Esophagus muscularis mucosa (tissue), 4 donors: ENCODE measurements around the gene GLYATL1B. TPM values are rescaled to one million over a fixed set of nuclear protein-coding genes. Genes with fewer than 3 reads are reported as not detected.
A peak's percentile ranks its signal among the peaks of the same experiment; 100 is the strongest.
"Not testable (repeated sequence)": the region's sequence is repeated elsewhere in the genome, so short reads cannot be mapped to it uniquely, and the experiment has no call there.

Experiments used
- DNase-seq: peaks from one replicate; pipeline ENCODE4 v3.0.0-alpha.2; 2017; ENCODE audit errors: extremely low spot score
- H3K27ac ChIP-seq, 4 donors: fragments of 200-600 bp; sonication (generic); replicated peaks in 1 of 4; 1 replicate in 3 of 4; 2 replicates in 1 of 4; pipeline ENCODE4 v1.5.1; 2016 to 2019; ENCODE audit warnings: mild to moderate bottlenecking in 1 of 4
- H3K27me3 ChIP-seq, 4 donors: fragments of 200-600 bp; sonication (generic); one replicate each; pipeline versions ENCODE4 v1.5.1 to v1.6.0; 2016 to 2019
- H3K36me3 ChIP-seq, 4 donors: fragments of 200-600 bp; sonication (generic); one replicate each; pipeline ENCODE4 v1.5.1; 2016 to 2019
- H3K4me1 ChIP-seq, 4 donors: fragments of 200-600 bp; sonication (generic); one replicate each; pipeline ENCODE4 v1.5.1; 2016 to 2019
- H3K4me3 ChIP-seq, 4 donors: fragments of 200-600 bp; sonication (generic); 1 replicate in 2 of 4; 2 replicates in 2 of 4; pipeline ENCODE4 v1.5.1; 2016 to 2019; ENCODE audit warnings: mild to moderate bottlenecking in 4 of 4, moderate library complexity in 1 of 4
- H3K9me3 ChIP-seq, 4 donors: fragments of 200-600 bp; sonication (generic); 1 replicate in 3 of 4; 2 replicates in 1 of 4; pipeline ENCODE4 v1.5.1; 2016 to 2019
- CTCF ChIP-seq, 3 experiments: fragments of 200-600 bp in 2 of 3; fragments of 450-650 bp in 1 of 3; sonication (generic) in 2 of 3; IDR thresholded peaks; one replicate each; pipeline ENCODE4 v1.5.1; 2017 to 2019; ENCODE audit warnings: antibody characterized with exemption in 3 of 3, mild to moderate bottlenecking in 2 of 3, moderate library complexity in 1 of 3
- EP300 ChIP-seq: sonication (generic); formaldehyde crosslinking; IDR thresholded peaks from one replicate; pipeline ENCODE4 v1.6.1; 2017; ENCODE audit warnings: antibody characterized with exemption
- POLR2A ChIP-seq: fragments of 450-650 bp; IDR thresholded peaks from one replicate; pipeline ENCODE4 v1.6.1; 2017; ENCODE audit warnings: antibody characterized with exemption, moderate library complexity, mild to moderate bottlenecking, low read depth
- POLR2AphosphoS5 ChIP-seq, 2 donors: sonication (generic); formaldehyde crosslinking; IDR thresholded peaks; one replicate each; pipeline ENCODE4 v1.6.1; 2017; ENCODE audit warnings: antibody characterized with exemption in 2 of 2
- WGBS: methylation state at CpG from one replicate; pipeline ENCODE4 v1.1.5; 2018; 5-methylcytosine and 5-hydroxymethylcytosine counted together
- intact Hi-C: fragments of 100-400 bp; cut with DNase I; formaldehyde crosslinking; loops from one replicate; pipeline ENCODE4 v1.15.1; 2023
- total RNA-seq, 4 donors: library from RNA; depleted of rRNA; stranded (reverse); fragments of >200 nt; gene quantifications; one replicate each; pipeline versions ENCODE4 v1.1.0 to v1.2.1, GENCODE V29; 2016

Gene GLYATL1B
- total RNA-seq, 4 donors from 2014 or later = not detected

DNA sequence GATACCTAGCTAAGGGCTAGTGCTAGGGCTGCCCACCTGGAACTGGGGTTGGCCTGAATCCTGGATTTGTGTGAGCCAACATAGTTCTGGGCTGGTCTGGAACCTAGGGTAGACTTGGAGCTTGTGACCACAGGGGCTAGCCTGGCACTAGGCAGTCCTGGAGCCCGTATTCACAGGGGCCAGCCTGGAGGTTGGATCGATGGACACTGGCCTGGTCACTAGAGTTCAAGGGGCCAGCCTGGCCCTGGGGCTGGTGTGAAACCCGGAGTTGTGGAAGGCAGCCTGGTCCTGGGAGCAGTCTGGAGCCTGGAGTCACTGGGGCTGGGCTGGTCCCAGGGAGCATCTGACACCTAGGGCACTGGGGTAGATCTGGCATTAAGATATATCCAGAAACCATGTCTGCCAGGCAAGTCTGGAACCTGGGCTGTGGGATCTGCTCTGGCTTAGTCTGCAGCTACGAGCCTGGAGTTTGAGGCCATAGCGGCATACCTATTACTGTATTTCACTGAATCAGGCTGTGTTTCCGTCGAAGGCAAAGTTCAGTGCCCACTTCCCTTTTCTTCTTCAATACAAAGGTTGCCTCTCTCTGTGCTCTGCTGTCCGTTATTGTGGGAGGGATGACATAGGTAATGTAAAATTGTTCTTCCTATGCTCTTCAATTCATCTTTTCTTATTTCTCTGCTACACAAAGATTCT lies 9.1 kb upstream of the GLYATL1B start:
- Histone ChIP-seq H3K27ac (no peak overlapping the region), H3K9me3 (peaks cover 0 to 5% (median 0%) of the 10 kb centered on the region in 4 donors), H3K4me3 (no peak overlapping the region), H3K27me3 (peaks cover 0 to 18% (median 0%) of the 10 kb centered on the region in 4 donors), H3K36me3 (no peaks in the 10 kb centered on the region), H3K4me1 (no peaks in the 10 kb centered on the region)
- peak; percentile 74 for DNase-seq
- 83% methylated on average over 5 of the region's 8 CpGs for WGBS
- no peak for TF ChIP-seq POLR2AphosphoS5 (IDR thresholded peaks at IDR 0.05)
- TF ChIP-seq POLR2A = no peak
- no peak for TF ChIP-seq CTCF (IDR thresholded peaks at IDR 0.05)
- TF ChIP-seq EP300 = no peak
- intact Hi-C loops = no loop called here

DNA sequence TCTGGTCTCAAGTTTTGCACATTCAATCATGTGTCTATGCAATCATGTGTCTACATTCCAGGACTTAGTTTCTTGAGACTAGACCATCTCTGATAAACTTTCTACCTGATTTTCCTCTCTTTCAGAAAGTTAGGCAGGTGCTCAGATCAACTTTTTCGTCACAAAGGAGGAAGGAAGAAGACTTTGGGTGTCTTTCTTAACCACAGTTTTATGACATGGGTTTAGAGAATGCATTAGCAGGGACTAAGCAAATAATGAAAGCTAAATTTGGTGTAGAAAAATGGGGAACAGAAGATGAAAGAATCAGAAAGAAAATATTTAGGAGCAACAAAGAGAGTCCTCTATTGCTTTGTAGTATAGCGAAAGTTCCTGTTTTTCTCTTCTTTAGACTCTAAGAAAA lies 7.7 kb upstream of the GLYATL1B start:
- H3K4me1 ChIP-seq = no peaks in the 10 kb centered on the region
- intact Hi-C loops = no loop called here
- no peak overlapping the region for H3K27ac ChIP-seq
- peak; percentile 1 for DNase-seq
- H3K36me3 ChIP-seq = no peaks in the 10 kb centered on the region
- peaks cover 0 to 5% (median 0%) of the 10 kb centered on the region in 4 donors for H3K9me3 ChIP-seq
- TF ChIP-seq CTCF (IDR thresholded peaks at IDR 0.05) = no peak
- no peak for TF ChIP-seq EP300
- no peak for TF ChIP-seq POLR2AphosphoS5 (IDR thresholded peaks at IDR 0.05)
- TF ChIP-seq POLR2A = no peak
- WGBS = 65% methylated on average over 2 of the region's 2 CpGs
- no peak overlapping the region for H3K4me3 ChIP-seq
- H3K27me3 ChIP-seq = peaks cover 0 to 18% (median 0%) of the 10 kb centered on the region in 4 donors

GRCh38 chr11:59079086-59079485 lies 7.0 kb upstream of the GLYATL1B start:
- Histone ChIP-seq H3K4me3 (no peak overlapping the region), H3K4me1 (no peaks in the 10 kb centered on the region), H3K27me3 (peaks cover 0 to 18% (median 0%) of the 10 kb centered on the region in 4 donors), H3K36me3 (no peaks in the 10 kb centered on the region), H3K9me3 (peaks cover 0 to 5% (median 0%) of the 10 kb centered on the region in 4 donors), H3K27ac (no peak overlapping the region)
- no peak for TF ChIP-seq POLR2A
- TF ChIP-seq POLR2AphosphoS5 (IDR thresholded peaks at IDR 0.05) = no peak
- TF ChIP-seq EP300 = no peak
- no peak for TF ChIP-seq CTCF (IDR thresholded peaks at IDR 0.05)
- 89% methylated on average over 1 of the region's 1 CpG for WGBS
- peak; percentile 47 for DNase-seq
- intact Hi-C loops = no loop called here

- H3K36me3 ChIP-seq, H3K9me3 ChIP-seq, DNase-seq, intact Hi-C loops, H3K27ac ChIP-seq, H3K4me1 ChIP-seq, H3K4me3 ChIP-seq: not testable (repeated sequence)
- 94% methylated on average over 2 of the region's 2 CpGs for WGBS
- peaks cover 0 to 18% (median 0%) of the 10 kb centered on the region in 4 donors for H3K27me3 ChIP-seq
Measured at GRCh38 chr11:59080421-59080820, 5.7 kb upstream of the GLYATL1B start.

- H3K36me3 ChIP-seq, H3K9me3 ChIP-seq, H3K4me3 ChIP-seq, H3K27me3 ChIP-seq, intact Hi-C loops, H3K4me1 ChIP-seq, H3K27ac ChIP-seq: not testable (repeated sequence)
- DNase-seq = peak; percentile 64
- 75% methylated on average over 4 of the region's 4 CpGs for WGBS
Measured at GRCh38 chr11:59081430-59082020, 4.6 kb upstream of the GLYATL1B start.

- DNase-seq = no peak
- H3K4me1 ChIP-seq = no peaks in the 10 kb centered on the region
- H3K9me3 ChIP-seq = no peaks in the 10 kb centered on the region
- intact Hi-C loops = no loop called here
- TF ChIP-seq CTCF (IDR thresholded peaks at IDR 0.05) (no peak), EP300 (no peak), POLR2A (no peak), POLR2AphosphoS5 (IDR thresholded peaks at IDR 0.05) (no peak)
- WGBS = 73% methylated on average over 4 of the region's 4 CpGs
- H3K4me3 ChIP-seq = no peak overlapping the region
- H3K27ac ChIP-seq = no peak overlapping the region
- H3K27me3 ChIP-seq = no peaks in the 10 kb centered on the region
- H3K36me3 ChIP-seq = no peaks in the 10 kb centered on the region
Measured at GRCh38 chr11:59088162-59088561, 2.1 kb downstream of the GLYATL1B start.

- intact Hi-C loops, H3K4me3 ChIP-seq, H3K4me1 ChIP-seq, H3K9me3 ChIP-seq, H3K36me3 ChIP-seq, H3K27ac ChIP-seq: not testable (repeated sequence)
- DNase-seq = peak; percentile 12
- H3K27me3 ChIP-seq = peaks cover 0 to 23% (median 0%) of the 10 kb centered on the region in 4 donors
Measured at GRCh38 chr11:59093576-59093975, 7.5 kb downstream of the GLYATL1B start.

DNA sequence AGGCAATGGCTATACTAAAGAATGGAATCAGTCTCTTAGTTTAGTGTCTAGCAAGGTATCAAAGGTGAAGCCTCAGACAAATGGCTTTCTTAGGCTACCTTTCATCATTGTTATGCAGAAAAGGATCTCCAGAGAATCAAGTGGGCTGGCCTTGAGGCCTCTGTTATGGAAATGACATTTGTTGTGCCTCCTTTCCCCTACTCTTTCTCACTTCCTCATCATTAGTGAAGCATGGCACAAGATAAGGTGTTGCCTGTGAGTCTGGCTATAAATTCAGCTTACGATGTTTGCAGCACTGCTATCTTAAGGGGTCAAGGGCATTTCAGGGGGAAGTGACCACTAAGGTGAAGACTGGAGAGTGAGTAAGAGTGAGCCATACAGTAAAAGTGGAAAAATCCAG lies 9.1 kb downstream of the GLYATL1B start:
- intact Hi-C loops = loop anchor here (5.0 kb wide), 1 partner anchor 42 kb away; no protein-coding TSS in a partner anchor

More for the DNA sequence above, 9.1 kb downstream of the GLYATL1B start:
- 62% methylated on average over 1 of the region's 1 CpG for WGBS
- peak; percentile 19 for DNase-seq
- not testable (repeated sequence) for H3K27ac ChIP-seq, H3K4me3 ChIP-seq, H3K9me3 ChIP-seq, H3K36me3 ChIP-seq, H3K4me1 ChIP-seq
- peaks cover 0 to 30% (median 0%) of the 10 kb centered on the region in 4 donors for H3K27me3 ChIP-seq
